Gastroesophageal sphincter (tissue), 4 donors: Measurements from ENCODE around the gene RTF2. TPM values are rescaled to one million over a fixed set of nuclear protein-coding genes. Genes with fewer than 3 reads are reported as not detected.

Experiments
- ATAC-seq: fragments of 150-250 bp; one replicate; pipeline ENCODE4 v1.9.1; 2016; ENCODE audit warnings: mild to moderate bottlenecking, moderate library complexity
- H3K27ac ChIP-seq, 4 donors: fragments of 200-600 bp; sonication (generic) in 3 of 4; 1 replicate in 3 of 4; 2 replicates in 1 of 4; pipeline ENCODE4 v1.5.1; 2016 to 2019
- H3K27me3 ChIP-seq: fragments of 200-600 bp; sonication (generic); one replicate; pipeline ENCODE4 v1.5.1; 2019
- H3K36me3 ChIP-seq, 2 donors: fragments of 200-600 bp; sonication (generic); one replicate each; pipeline ENCODE4 v1.5.1; 2019; ENCODE audit warnings: control low read depth in 1 of 2
- H3K4me1 ChIP-seq, 3 donors: fragments of 200-600 bp; sonication (generic); 1 replicate in 2 of 3; 2 replicates in 1 of 3; pipeline ENCODE4 v1.5.1; 2016 to 2019; ENCODE audit warnings: control low read depth in 2 of 3
- H3K4me3 ChIP-seq, 2 donors: fragments of 200-600 bp; sonication (generic); one replicate each; pipeline ENCODE4 v1.5.1; 2019; ENCODE audit warnings: mild to moderate bottlenecking in 1 of 2, moderate library complexity in 1 of 2
- H3K9me3 ChIP-seq, 3 donors: fragments of 200-600 bp; sonication (generic); one replicate each; pipeline ENCODE4 v1.5.1; 2017 to 2019; ENCODE audit warnings: control low read depth in 2 of 3
- CTCF ChIP-seq, 4 experiments: fragments of 200-600 bp in 2 of 4; fragments of 450-650 bp in 2 of 4; sonication (generic) in 1 of 4; IDR thresholded peaks; one replicate each; pipeline ENCODE4 v1.5.1; 2017 to 2019; ENCODE audit warnings: antibody characterized with exemption in 4 of 4, mild to moderate bottlenecking in 2 of 4, moderate library complexity in 2 of 4
- EP300 ChIP-seq: sonication (generic); formaldehyde crosslinking; IDR thresholded peaks from one replicate; pipeline ENCODE4 v1.6.1; 2017; ENCODE audit warnings: antibody characterized with exemption, mild to moderate bottlenecking
- POLR2A ChIP-seq, 2 donors: fragments of 450-650 bp; IDR thresholded peaks; one replicate each; pipeline ENCODE4 v1.6.1; 2017; ENCODE audit warnings: antibody characterized with exemption in 2 of 2, mild to moderate bottlenecking in 2 of 2, moderate library complexity in 1 of 2
- POLR2AphosphoS5 ChIP-seq: sonication (generic); formaldehyde crosslinking; IDR thresholded peaks from one replicate; pipeline ENCODE4 v1.6.1; 2017; ENCODE audit warnings: antibody characterized with exemption
- WGBS, 2 donors: methylation state at CpG; one replicate each; pipeline ENCODE4 v1.1.5; 2018; ENCODE audit warnings: low coverage in 1 of 2; 5-methylcytosine and 5-hydroxymethylcytosine counted together
- small RNA-seq, 4 donors: library from RNA; depleted of rRNA; stranded (forward); fragments of <200 nt; gene quantifications; one replicate each; pipeline ENCODE3, GENCODE V24; 2016
- total RNA-seq, 4 donors: library from RNA; depleted of rRNA; stranded (reverse); fragments of >200 nt; gene quantifications; one replicate each; pipeline ENCODE4 v1.1.0, GENCODE V29; 2016

RTF2 gene
- total RNA-seq, 4 donors from 2014 or later, result 83.7 to 96.1 (median 90.3) TPM

- 80 to 82% methylated on average over 1 to 4 of the region's 4 CpGs for WGBS, 2 donors
- H3K36me3 ChIP-seq, result no peaks in the 10 kb centered on the region
- no peak for TF ChIP-seq CTCF (IDR thresholded peaks at IDR 0.05)
- TF ChIP-seq POLR2AphosphoS5, result no peak
- TF ChIP-seq EP300, result no peak
- TF ChIP-seq POLR2A (IDR thresholded peaks at IDR 0.05), result no peak
Observed at GRCh38 chr20:56565511-56565910, 97.1 kb downstream of the RTF2 start.

GRCh38 chr20:56566621-56567020 lies 98.2 kb downstream of the RTF2 start:
- no peak overlapping the region for H3K4me3 ChIP-seq
- H3K27ac ChIP-seq, result no peak overlapping the region
- peaks cover 0 to 5% (median 0%) of the 10 kb centered on the region in 3 donors for H3K4me1 ChIP-seq
- WGBS, 2 donors, result 36 to 58% methylated on average over 2 to 3 of the region's 3 CpGs
- H3K9me3 ChIP-seq, result no peaks in the 10 kb centered on the region
- ATAC-seq, result no peak
- TF ChIP-seq CTCF (IDR thresholded peaks at IDR 0.05), result no peak
- no peak for TF ChIP-seq POLR2A (IDR thresholded peaks at IDR 0.05)
- no peak for TF ChIP-seq POLR2AphosphoS5
- TF ChIP-seq EP300, result no peak
- no peaks in the 10 kb centered on the region for H3K36me3 ChIP-seq
- no peaks in the 10 kb centered on the region for H3K27me3 ChIP-seq

More at GRCh38 chr20:56565511-56565910, 97.1 kb downstream of the RTF2 start:
- Histone ChIP-seq H3K4me3 (no peak overlapping the region), H3K9me3 (no peaks in the 10 kb centered on the region), H3K27me3 (no peaks in the 10 kb centered on the region), H3K27ac (no peak overlapping the region), H3K4me1 (peaks cover 0 to 5% (median 0%) of the 10 kb centered on the region in 3 donors)
- ATAC-seq, result no peak

Small RNA genes lying within 50 kb of the gene (small RNA-seq; reads per million reads assigned to genes)
- gene RPL39P, result 0 reads per million in 4 donors

Other genes starting within 250 kb of the RTF2 start
- not detected for gene MC3R, start 219.9 kb upstream of the RTF2 start, total RNA-seq
- 10 to 100 TPM; 57.4 to 79.9 (median 59.3) TPM for gene FAM210B, start 109.7 kb upstream of the RTF2 start, total RNA-seq
- 1 to 10 TPM in 3 of 4 donors, under 1 TPM in 1; 0.54 to 2.5 (median 1.6) TPM for gene AURKA, start 76.4 kb upstream of the RTF2 start, total RNA-seq
- 10 to 100 TPM; 15.3 to 33.1 (median 22.4) TPM for gene CSTF1, start 76.0 kb upstream of the RTF2 start, total RNA-seq
- gene CASS4, start 56.4 kb upstream of the RTF2 start, total RNA-seq, result 1 to 10 TPM; 1.2 to 9.0 (median 4.4) TPM
- under 1 TPM in 1 of 4 donors, not detected in 3; 0.66 TPM for gene FAM209A, start 56.1 kb downstream of the RTF2 start, total RNA-seq
- 1 to 10 TPM in 1 of 4 donors, not detected in 3; 4.3 TPM for gene FAM209B, start 64.6 kb downstream of the RTF2 start, total RNA-seq
- gene TFAP2C, start 160.7 kb downstream of the RTF2 start, total RNA-seq, result 1 to 10 TPM in 2 of 4 donors, under 1 TPM in 2; 0.16 to 4.1 (median 2.2) TPM